IMR-90 (cell line): ENCODE measurements around the gene ABCC8.

Experiments used
- CHD1 ChIP-seq: IDR thresholded peaks from 2 replicates; pipeline ENCODE4 v1.6.1; 2012; ENCODE audit warnings: low read depth, low read length, improper control_type of control experiment
- CTCF ChIP-seq: conservative IDR thresholded peaks from 2 replicates; pipeline ENCODE4 v1.5.1; 2012; ENCODE audit warnings: mild to moderate bottlenecking, low read depth, low read length, improper control_type of control experiment
- FOS ChIP-seq: fragments of 150-350 bp; IDR thresholded peaks from 2 replicates; pipeline ENCODE4 v1.6.1; 2016; ENCODE audit warnings: low read depth, low read length
- MAFK ChIP-seq: IDR thresholded peaks from 2 replicates; pipeline ENCODE4 v1.6.1; 2012; ENCODE audit warnings: low read depth, low read length, improper control_type of control experiment
- MAZ ChIP-seq: IDR thresholded peaks from 2 replicates; pipeline ENCODE4 v1.6.1; 2012; ENCODE audit warnings: low read depth, mild to moderate bottlenecking, low read length, improper control_type of control experiment, moderate library complexity, borderline replicate concordance
- MXI1 ChIP-seq: IDR thresholded peaks from 2 replicates; pipeline ENCODE4 v1.6.1; 2012; ENCODE audit warnings: low read depth, mild to moderate bottlenecking, low read length, moderate library complexity, borderline replicate concordance
- POLR2A ChIP-seq: IDR thresholded peaks from 2 replicates; pipeline ENCODE4 v1.6.1; 2012; ENCODE audit warnings: mild to moderate bottlenecking, low read depth, low read length
- RAD21 ChIP-seq: IDR thresholded peaks from 2 replicates; pipeline ENCODE4 v1.6.1; 2012; ENCODE audit warnings: low read length, improper control_type of control experiment
- RCOR1 ChIP-seq: IDR thresholded peaks from 2 replicates; pipeline ENCODE4 v1.6.1; 2012; ENCODE audit warnings: mild to moderate bottlenecking, low read length, improper control_type of control experiment; ENCODE audit not compliant: insufficient replicate concordance
- RFX5 ChIP-seq: IDR thresholded peaks from 2 replicates; pipeline ENCODE4 v1.8.0; 2012; ENCODE audit warnings: low read depth, mild to moderate bottlenecking, low read length, moderate library complexity
- USF2 ChIP-seq: fragments of 150-350 bp; IDR thresholded peaks from 2 replicates; pipeline ENCODE4 v1.6.1; 2017; ENCODE audit warnings: mild to moderate bottlenecking, antibody characterized with exemption, low read length, low read depth

GRCh38 chr11:17369094-17369493 lies 107.6 kb downstream of the ABCC8 start:
- no peak for TF ChIP-seq CTCF
- TF ChIP-seq POLR2A: no peak
- TF ChIP-seq RCOR1: no peak
- no peak for TF ChIP-seq CHD1
- no peak for TF ChIP-seq RAD21
- no peak for TF ChIP-seq MXI1
- no peak for TF ChIP-seq USF2
- TF ChIP-seq MAZ: no peak
- TF ChIP-seq MAFK: no peak
- no peak for TF ChIP-seq RFX5
- no peak for TF ChIP-seq FOS
